K562 (cell line): ENCODE data around the gene RIPPLY3. TPM values are rescaled to one million over a fixed set of nuclear protein-coding genes. Genes with fewer than 3 reads are reported as not detected.

ENCODE experiments used
- ARID4B ChIP-seq: sonication (generic); formaldehyde crosslinking; IDR thresholded peaks from 2 replicates; pipeline ENCODE4 v1.8.0; 2022; ENCODE audit warnings: mild to moderate bottlenecking, missing genetic modification reagents
- CHAMP1 ChIP-seq: fragments of 450-650 bp; IDR thresholded peaks from 2 replicates; pipeline ENCODE4 v1.6.1; 2016; ENCODE audit warnings: mild to moderate bottlenecking
- CHD2 ChIP-seq: IDR thresholded peaks from 2 replicates; pipeline ENCODE4 v1.6.1; 2011; ENCODE audit warnings: low read depth, low read length
- E2F8 ChIP-seq: fragments of 450-650 bp; IDR thresholded peaks from 2 replicates; pipeline ENCODE4 v1.7.1; 2018; ENCODE audit warnings: mild to moderate bottlenecking, low read depth; ENCODE audit not compliant: partially characterized antibody
- HNRNPH1 ChIP-seq: fragments of 200-400 bp; formaldehyde crosslinking; optimal IDR thresholded peaks from 2 replicates; pipeline ENCODE3; 2017; ENCODE audit warnings: low read depth, mild to moderate bottlenecking, low read length, moderate library complexity
- MAFG ChIP-seq: fragments of 450-650 bp; conservative IDR thresholded peaks from 2 replicates; pipeline ENCODE4 v1.6.1; 2016; ENCODE audit warnings: missing genetic modification characterization, missing compliant biosample characterization
- MAZ ChIP-seq, 2 experiments: fragments of 450-650 bp in 1 of 2; sonication (generic) in 1 of 2; formaldehyde crosslinking; IDR thresholded peaks in 1 of 2; conservative IDR thresholded peaks in 1 of 2; 2 replicates each; pipeline versions ENCODE4 v1.4.0 to v1.5.0; 2020; ENCODE audit warnings: mild to moderate bottlenecking in 1 of 2, missing genetic modification reagents in 1 of 2
- MEF2A ChIP-seq: IDR thresholded peaks from 2 replicates; pipeline ENCODE4 v1.6.1; 2011; ENCODE audit warnings: low read depth, mild to moderate bottlenecking, low read length, moderate library complexity; ENCODE audit not compliant: control insufficient read depth
- PCBP1 ChIP-seq: fragments of 200-400 bp; formaldehyde crosslinking; IDR thresholded peaks from 2 replicates; pipeline ENCODE4 v1.6.1; 2018; ENCODE audit warnings: mild to moderate bottlenecking, low read depth, low read length; ENCODE audit not compliant: poor library complexity, severe bottlenecking
- SMARCA5 ChIP-seq: fragments of 450-650 bp; IDR thresholded peaks from 2 replicates; pipeline ENCODE4 v1.6.1; 2016
- TCFL5 ChIP-seq: fragments of 250-450 bp; sonication (Bioruptor Pico); conservative IDR thresholded peaks from 2 replicates; pipeline ENCODE4 v1.6.1; 2021; ENCODE audit warnings: mild to moderate bottlenecking, moderate library complexity, matching md5 sums
- THRA ChIP-seq: fragments of 450-650 bp; IDR thresholded peaks from 2 replicates; pipeline ENCODE4 v1.6.1; 2017; ENCODE audit warnings: mild to moderate bottlenecking, moderate library complexity
- ZNF133 ChIP-seq: fragments of 250-450 bp; sonication (Bioruptor Pico); IDR thresholded peaks from 2 replicates; pipeline ENCODE4 v1.4.0; 2020; ENCODE audit warnings: mild to moderate bottlenecking
- ZNF316 ChIP-seq: fragments of 450-650 bp; IDR thresholded peaks from 2 replicates; pipeline ENCODE4 v1.6.1; 2016
- polyA plus RNA-seq, 8 experiments: library from polyadenylated mRNA; depleted of rRNA in 4 of 8; stranded (reverse) in 5 of 8; unstranded in 3 of 8; fragments of >200 nt; fragmentation: Nextera tagmentation in 2 of 8; fragmentation: Illumina TruSeq in 1 of 8; extraction: Ambion mirVana in 2 of 8; extraction: Trizol in 1 of 8; gene quantifications; 2 replicates each; pipeline versions ENCODE4 v1.2.1 to v1.2.3, GENCODE V29; 2011 to 2014; ENCODE audit warnings: inconsistent platforms in 1 of 8, missing spikeins in 1 of 8
- total RNA-seq, 7 experiments: library from RNA; depleted of rRNA in 6 of 7; stranded (reverse); fragments of >200 nt in 6 of 7; fragmentation: Illumina TruSeq in 2 of 7; extraction: Trizol in 2 of 7; gene quantifications; 2 replicates each; pipeline versions ENCODE4 v1.2.1 to v1.2.3, GENCODE V29; 2011 to 2021; ENCODE audit warnings: low replicate concordance in 1 of 7

RIPPLY3 gene
- total and polyA plus RNA-seq, 9 of the 15 experiments (the other 6 are each of a cell fraction or from before 2014, with no cell fraction given), result not detected

- peak; percentile 56 for TF ChIP-seq E2F8
- no peak for TF ChIP-seq CHD2
- no peak for TF ChIP-seq HNRNPH1
- no peak for TF ChIP-seq THRA
- no peak for TF ChIP-seq MAFG (tag)
- TF ChIP-seq ZNF133 (CRISPR knock-in tag), result no peak
- TF ChIP-seq TCFL5 (CRISPR knock-in tag), result no peak
- TF ChIP-seq SMARCA5, result peak; percentile 57; the same call in 1 of the 2 replicates
- no peak for TF ChIP-seq MEF2A
- peak; percentile 37 to 43; a peak in 2 of 4 replicates for TF ChIP-seq MAZ (CRISPR knock-in tag; conservative IDR thresholded peaks at IDR 0.05 in 1 of 2, IDR thresholded peaks at IDR 0.05 in 1 of 2)
- TF ChIP-seq CHAMP1, result no peak
- no peak for TF ChIP-seq ARID4B (CRISPR knock-in tag)
- peak; percentile 25; the same call in 1 of the 2 replicates for TF ChIP-seq ZNF316
- TF ChIP-seq PCBP1, result no peak
Observed at GRCh38 chr21:36976882-36977651, 29.4 kb upstream of the RIPPLY3 start (continued).
